Breast epithelium (tissue), 4 donors: ENCODE results near the gene C2orf76. TPM values are rescaled to one million over a fixed set of nuclear protein-coding genes. Genes with fewer than 3 reads are reported as not detected.

ENCODE experiments used
- DNase-seq, 2 donors: peaks; one replicate each; pipeline ENCODE4 v3.0.0-alpha.2; 2019; ENCODE audit warnings: low spot score in 2 of 2
- H3K27ac ChIP-seq, 2 donors: fragments of 200-600 bp; sonication (generic) in 1 of 2; one replicate each; pipeline ENCODE4 v1.5.1; 2016 to 2019; ENCODE audit warnings: mild to moderate bottlenecking in 1 of 2
- H3K27me3 ChIP-seq, 2 donors: fragments of 200-600 bp; sonication (generic) in 1 of 2; one replicate each; pipeline versions ENCODE4 v1.5.1 to v1.6.0; 2017 to 2019; ENCODE audit warnings: control low read depth in 1 of 2, mild to moderate bottlenecking in 1 of 2
- H3K36me3 ChIP-seq: fragments of 200-600 bp; one replicate; pipeline ENCODE4 v1.5.1; 2019
- H3K4me1 ChIP-seq, 2 donors: fragments of 200-600 bp; sonication (generic); one replicate each; pipeline ENCODE4 v1.5.1; 2016 to 2019; ENCODE audit warnings: control low read depth in 1 of 2
- H3K4me3 ChIP-seq, 3 donors: fragments of 200-600 bp; sonication (generic); 1 replicate in 2 of 3; 2 replicates in 1 of 3; pipeline ENCODE4 v1.5.1; 2016 to 2019; ENCODE audit warnings: mild to moderate bottlenecking in 3 of 3, moderate library complexity in 2 of 3
- H3K9me3 ChIP-seq, 2 donors: fragments of 200-600 bp; sonication (generic) in 1 of 2; one replicate each; pipeline ENCODE4 v1.5.1; 2016 to 2019; ENCODE audit warnings: control low read depth in 1 of 2
- CTCF ChIP-seq, 3 donors: fragments of 450-650 bp; IDR thresholded peaks; one replicate each; pipeline ENCODE4 v1.5.1; 2016 to 2017; ENCODE audit warnings: antibody characterized with exemption in 3 of 3, mild to moderate bottlenecking in 3 of 3, moderate library complexity in 3 of 3
- POLR2A ChIP-seq: fragments of 450-650 bp; IDR thresholded peaks from one replicate; pipeline ENCODE4 v1.6.1; 2016; ENCODE audit warnings: antibody characterized with exemption, mild to moderate bottlenecking, moderate library complexity
- POLR2AphosphoS5 ChIP-seq, 3 donors: sonication (generic); formaldehyde crosslinking; IDR thresholded peaks; one replicate each; pipeline ENCODE4 v1.6.1; 2017; ENCODE audit warnings: antibody characterized with exemption in 3 of 3
- intact Hi-C: fragments of 100-400 bp; cut with DNase I; formaldehyde crosslinking; loops from one replicate; pipeline ENCODE4 v1.15.1; 2023; ENCODE audit warnings: low total_unique reads
- total RNA-seq, 3 donors: library from RNA; depleted of rRNA; stranded (reverse); fragments of >200 nt; gene quantifications; one replicate each; pipeline ENCODE4 v1.1.0, GENCODE V29; 2016

C2orf76 gene
- total RNA-seq, 3 donors from 2014 or later = 12.5 to 17.0 (median 13.0) TPM

GRCh38 chr2:119307419-119308140 is 59.1 kb downstream of the C2orf76 start:
- Histone ChIP-seq H3K4me1 (no peaks in the 10 kb centered on the region), H3K27ac (peak overlapping the region in 1 of 2 donors; percentile 42), H3K36me3 (no peaks in the 10 kb centered on the region), H3K27me3 (no peaks in the 10 kb centered on the region), H3K4me3 (no peak overlapping the region), H3K9me3 (no peaks in the 10 kb centered on the region)
- no peak for TF ChIP-seq POLR2AphosphoS5 (IDR thresholded peaks at IDR 0.05)
- no peak for TF ChIP-seq CTCF (IDR thresholded peaks at IDR 0.05)
- no peak for TF ChIP-seq POLR2A
- DNase-seq = no peak
- intact Hi-C loops = no loop called here

- Histone ChIP-seq H3K4me1 (no peaks in the 10 kb centered on the region), H3K4me3 (no peak overlapping the region), H3K36me3 (no peaks in the 10 kb centered on the region), H3K27me3 (no peaks in the 10 kb centered on the region), H3K27ac (no peak overlapping the region), H3K9me3 (no peaks in the 10 kb centered on the region)
- DNase-seq = no peak
- TF ChIP-seq CTCF (IDR thresholded peaks at IDR 0.05) (no peak), POLR2AphosphoS5 (IDR thresholded peaks at IDR 0.05) (no peak), POLR2A (no peak)
- intact Hi-C loops = no loop called here
Observed at GRCh38 chr2:119306196-119306590, 60.4 kb downstream of the C2orf76 start.

GRCh38 chr2:119305497-119306195 is 61.0 kb downstream of the C2orf76 start:
- Histone ChIP-seq H3K4me1 (no peaks in the 10 kb centered on the region), H3K27ac (no peak overlapping the region), H3K27me3 (no peaks in the 10 kb centered on the region), H3K9me3 (no peaks in the 10 kb centered on the region), H3K36me3 (no peaks in the 10 kb centered on the region), H3K4me3 (no peak overlapping the region)
- intact Hi-C loops = no loop called here
- no peak for DNase-seq
- TF ChIP-seq CTCF (IDR thresholded peaks at IDR 0.05) = no peak
- TF ChIP-seq POLR2A = no peak
- no peak for TF ChIP-seq POLR2AphosphoS5 (IDR thresholded peaks at IDR 0.05)

- Histone ChIP-seq H3K4me1 (no peaks in the 10 kb centered on the region), H3K4me3 (no peak overlapping the region), H3K27ac (no peak overlapping the region), H3K27me3 (no peaks in the 10 kb centered on the region), H3K9me3 (no peaks in the 10 kb centered on the region), H3K36me3 (no peaks in the 10 kb centered on the region)
- TF ChIP-seq POLR2AphosphoS5 (IDR thresholded peaks at IDR 0.05) (no peak), CTCF (IDR thresholded peaks at IDR 0.05) (no peak), POLR2A (no peak)
- intact Hi-C loops = no loop called here
- DNase-seq = no peak
Observed at GRCh38 chr2:119304847-119305246, 61.8 kb downstream of the C2orf76 start.

- Histone ChIP-seq H3K36me3 (no peaks in the 10 kb centered on the region), H3K4me1 (no peaks in the 10 kb centered on the region), H3K27me3 (no peaks in the 10 kb centered on the region), H3K4me3 (no peak overlapping the region), H3K9me3 (no peaks in the 10 kb centered on the region), H3K27ac (no peak overlapping the region)
- TF ChIP-seq POLR2A = no peak
- intact Hi-C loops = no loop called here
- no peak for DNase-seq
Observed at GRCh38 chr2:119301413-119301812, 65.2 kb downstream of the C2orf76 start.
